ENCODE data around the gene CCDC30.

DNA sequence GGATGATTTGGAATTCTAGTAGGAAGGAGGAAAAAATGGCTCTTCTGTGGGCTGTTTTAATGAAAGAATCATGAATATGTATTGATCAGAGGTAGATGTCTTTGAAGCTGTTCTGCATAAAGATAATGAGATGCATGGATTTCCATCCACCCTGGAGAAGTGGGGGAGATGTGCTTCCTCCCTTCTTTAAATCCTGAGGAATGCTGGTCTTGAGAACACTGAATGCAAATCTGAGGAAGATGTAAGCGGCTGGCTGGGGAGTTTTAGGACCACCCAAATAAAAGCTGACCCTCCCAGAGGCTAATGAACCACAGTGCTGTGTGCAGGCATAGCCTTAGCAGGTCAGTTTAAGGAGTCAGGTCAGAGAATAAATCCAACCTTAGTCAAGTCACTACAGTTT lies 44.6 kb upstream of the CCDC30 start:
- TF ChIP-seq, protein P1, sequence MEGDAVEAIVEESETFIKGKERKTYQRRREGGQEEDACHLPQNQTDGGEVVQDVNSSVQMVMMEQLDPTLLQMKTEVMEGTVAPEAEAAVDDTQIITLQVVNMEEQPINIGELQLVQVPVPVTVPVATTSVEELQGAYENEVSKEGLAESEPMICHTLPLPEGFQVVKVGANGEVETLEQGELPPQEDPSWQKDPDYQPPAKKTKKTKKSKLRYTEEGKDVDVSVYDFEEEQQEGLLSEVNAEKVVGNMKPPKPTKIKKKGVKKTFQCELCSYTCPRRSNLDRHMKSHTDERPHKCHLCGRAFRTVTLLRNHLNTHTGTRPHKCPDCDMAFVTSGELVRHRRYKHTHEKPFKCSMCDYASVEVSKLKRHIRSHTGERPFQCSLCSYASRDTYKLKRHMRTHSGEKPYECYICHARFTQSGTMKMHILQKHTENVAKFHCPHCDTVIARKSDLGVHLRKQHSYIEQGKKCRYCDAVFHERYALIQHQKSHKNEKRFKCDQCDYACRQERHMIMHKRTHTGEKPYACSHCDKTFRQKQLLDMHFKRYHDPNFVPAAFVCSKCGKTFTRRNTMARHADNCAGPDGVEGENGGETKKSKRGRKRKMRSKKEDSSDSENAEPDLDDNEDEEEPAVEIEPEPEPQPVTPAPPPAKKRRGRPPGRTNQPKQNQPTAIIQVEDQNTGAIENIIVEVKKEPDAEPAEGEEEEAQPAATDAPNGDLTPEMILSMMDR (IDR thresholded peaks at IDR 0.05) = no peak
- TF ChIP-seq POLR2A (IDR thresholded peaks at IDR 0.05) = no peak

All from thyroid gland (tissue), 4 donors.